HG02852 (cell line): ENCODE results near the gene PC.

Experiments used
- ATAC-seq: cut with Tn5 transposase; IDR thresholded peaks from one replicate; pipeline ENCODE4 v1.9.1; 2021; ENCODE audit warnings: mild to moderate bottlenecking, moderate library complexity; ENCODE audit not compliant: unreplicated experiment

The PC gene

DNA sequence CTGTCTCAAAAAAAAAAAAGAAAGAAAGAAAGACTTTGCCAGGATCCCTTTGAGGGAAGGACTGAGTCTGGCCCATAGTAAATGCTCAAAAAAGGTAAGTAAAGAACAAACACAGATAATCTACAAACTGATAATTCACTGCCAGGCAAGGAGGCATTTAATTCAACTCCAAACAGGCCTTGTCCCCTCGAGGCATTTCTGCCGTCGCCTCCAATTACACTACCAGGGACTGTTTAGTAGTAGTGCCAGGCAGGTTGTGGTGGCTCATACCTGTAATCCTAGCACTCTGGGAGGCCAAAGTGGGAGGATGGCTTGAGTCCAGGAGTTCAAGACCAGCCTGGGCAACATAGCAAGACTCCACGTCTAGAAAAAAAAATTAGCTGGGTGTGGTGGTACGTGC is 43.7 kb downstream of the PC start:
- no peak for ATAC-seq

DNA sequence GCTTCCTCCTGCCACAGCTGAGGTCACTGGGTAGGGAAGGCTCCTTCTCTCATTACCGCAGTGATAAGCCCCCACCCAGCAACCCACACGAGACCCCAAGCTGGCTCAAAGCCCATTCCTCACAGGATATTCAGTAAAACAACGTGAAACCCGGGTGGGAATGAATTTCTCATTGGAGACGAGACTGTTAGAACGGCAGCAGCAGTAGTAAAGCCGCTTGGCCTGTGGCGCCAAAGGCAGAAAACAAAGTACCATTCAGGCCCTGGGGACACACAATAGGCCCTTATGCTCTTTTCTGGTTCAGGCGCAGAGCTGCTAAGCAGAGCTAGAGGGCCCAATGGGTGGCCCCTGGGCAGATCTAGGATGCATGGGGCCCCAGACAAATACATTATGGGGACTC is 45.3 kb downstream of the PC start:
- no peak for ATAC-seq

DNA sequence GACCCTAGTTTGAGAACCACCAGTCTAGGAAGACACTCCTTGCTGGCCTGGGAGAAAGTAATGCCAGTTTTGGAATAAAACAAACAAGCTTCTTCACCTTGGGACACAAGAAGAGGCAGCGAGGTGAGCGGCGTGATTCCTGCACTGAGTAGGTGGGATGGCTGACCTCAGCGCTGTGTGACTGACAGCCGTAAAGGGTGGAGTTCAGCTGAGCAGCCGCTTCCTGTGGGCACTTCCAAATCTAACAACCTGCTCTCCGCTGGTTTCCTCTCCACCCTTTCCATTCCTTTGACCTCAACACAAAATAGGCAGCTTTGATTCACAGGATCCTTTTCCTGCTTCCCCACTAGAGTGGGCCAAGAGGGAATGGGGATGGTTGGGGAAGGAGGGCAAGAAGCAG is 45.8 kb downstream of the PC start:
- ATAC-seq: no peak

DNA sequence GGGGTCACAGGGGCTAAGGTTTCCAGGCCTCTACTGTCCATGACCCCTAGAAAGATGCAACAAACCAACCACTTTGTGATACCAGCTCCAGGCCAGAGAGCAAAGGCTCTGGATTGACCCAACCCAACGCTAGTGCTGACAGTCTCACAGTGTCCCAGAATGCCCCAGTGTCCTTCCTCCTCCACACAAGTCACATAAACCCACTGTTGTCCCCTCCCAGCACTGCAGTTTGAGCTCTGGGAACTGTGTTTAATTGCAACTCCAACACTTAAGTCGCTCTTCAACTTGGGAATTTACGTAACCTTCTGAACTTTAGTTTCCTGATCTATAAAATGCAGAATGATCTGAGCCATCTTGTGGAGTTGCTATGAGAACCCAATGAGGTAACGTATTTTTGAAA is 47.5 kb downstream of the PC start:
- no peak for ATAC-seq

DNA sequence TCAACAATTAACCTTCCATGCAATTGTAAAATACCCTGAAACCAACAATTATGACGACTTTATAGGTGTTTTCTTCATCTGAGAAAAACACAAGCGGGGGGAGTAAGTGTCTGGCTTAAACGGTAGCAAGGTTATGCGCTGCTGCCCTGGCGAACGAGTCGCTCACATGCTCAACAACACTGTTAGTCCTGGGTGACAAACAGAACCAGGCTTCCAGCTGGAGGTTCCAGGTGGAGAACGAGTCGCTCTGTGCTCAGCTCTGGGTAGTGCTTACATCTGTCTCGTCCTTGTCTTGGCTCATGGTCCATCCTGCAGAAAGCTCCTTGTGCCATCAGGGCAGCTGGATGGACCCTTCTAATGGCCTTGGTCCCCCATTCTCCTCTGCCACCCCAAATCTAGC is 48.2 kb downstream of the PC start:
- ATAC-seq: no peak

DNA sequence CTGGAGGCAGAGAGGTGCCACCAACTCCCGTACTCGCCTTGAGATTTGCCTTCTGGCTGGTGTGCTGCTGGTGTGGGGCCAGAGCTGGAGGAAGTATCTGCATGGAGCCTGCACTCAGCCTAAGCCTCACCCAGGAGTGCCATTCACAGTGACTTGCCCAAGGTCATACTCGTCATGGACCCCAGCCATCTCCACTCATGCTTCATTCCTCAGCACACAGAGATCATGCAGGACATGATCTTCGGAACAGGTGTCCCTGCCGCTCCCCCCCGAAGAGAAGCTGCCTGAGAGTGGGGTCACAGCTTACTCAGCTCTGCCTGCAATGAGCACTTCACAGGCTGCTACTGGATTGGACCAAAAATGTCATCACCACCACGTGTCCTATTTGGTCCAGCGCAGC is 49.0 kb downstream of the PC start:
- ATAC-seq: no peak

DNA sequence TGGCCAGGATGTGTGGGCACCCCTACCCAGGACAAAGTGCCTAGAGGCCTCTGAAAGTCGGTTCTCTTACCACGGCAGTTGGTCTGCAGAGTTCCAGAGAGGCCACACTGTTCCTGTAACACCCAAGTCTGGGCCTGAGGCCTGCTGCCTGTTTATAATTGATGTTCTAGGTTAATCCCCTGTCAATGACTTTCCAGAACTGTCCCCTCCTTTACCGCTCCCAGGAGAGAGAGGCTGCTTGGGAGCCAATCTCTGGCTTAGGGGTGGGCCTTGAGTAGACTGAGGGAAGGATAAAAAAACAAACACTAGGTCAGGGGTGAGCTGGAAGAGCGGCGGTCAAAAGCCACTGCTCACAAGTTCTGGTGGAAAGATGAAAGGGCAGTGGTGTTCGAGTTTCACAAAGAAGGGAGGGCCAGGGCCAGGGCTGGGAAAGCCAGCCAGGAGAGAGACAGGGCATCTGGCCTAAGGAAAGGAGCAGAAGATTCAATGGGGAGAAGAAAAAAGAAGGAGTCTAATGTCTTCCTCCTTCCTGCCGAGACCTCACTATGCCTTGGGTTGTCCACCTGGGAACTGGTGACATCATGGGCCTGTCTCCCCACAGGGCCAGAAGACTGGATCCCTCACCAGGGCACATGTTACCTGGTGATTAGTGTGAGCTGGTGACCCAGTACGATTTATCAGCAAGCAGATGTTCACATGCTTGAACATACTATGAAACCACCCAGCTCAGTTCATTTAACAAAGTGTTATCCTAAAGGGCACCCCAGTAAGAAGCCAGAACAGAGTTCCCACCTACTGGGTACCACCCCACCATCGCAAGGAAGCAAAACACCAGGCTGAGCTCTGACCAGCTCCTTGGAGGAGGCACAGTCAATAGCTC is 50.2 kb downstream of the PC start:
- no peak for ATAC-seq

DNA sequence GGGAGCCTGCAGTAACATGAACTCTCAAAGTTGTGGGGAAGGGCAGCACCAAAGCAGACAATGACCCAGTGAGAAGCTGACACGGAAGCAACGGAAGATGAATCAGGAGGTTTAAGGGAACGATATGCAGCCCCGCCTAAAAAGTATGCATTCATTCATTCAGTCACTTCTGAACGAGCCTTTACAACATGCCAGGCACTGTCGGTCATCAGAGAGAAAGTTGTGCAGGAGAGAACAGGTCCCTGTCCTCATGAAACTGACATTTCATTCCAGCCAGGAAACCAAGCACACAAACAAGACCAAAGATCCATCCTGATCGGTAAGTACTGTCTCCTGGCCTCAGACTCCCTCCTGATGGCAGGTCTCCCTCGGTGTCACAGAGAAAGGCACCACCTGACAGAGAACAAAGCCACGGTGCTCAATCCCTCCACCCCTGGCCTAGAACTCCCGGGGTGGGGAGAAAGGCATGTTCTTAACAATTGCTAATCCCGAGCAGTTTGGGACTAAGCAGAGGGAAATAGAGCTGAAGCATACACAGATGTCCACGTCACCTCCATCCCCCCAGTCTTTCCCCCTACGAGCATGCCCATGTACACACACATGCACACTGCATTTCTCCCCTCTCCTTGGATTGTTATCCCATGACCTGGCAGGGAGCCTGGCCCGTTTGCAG is 52.0 kb downstream of the PC start:
- ATAC-seq: no peak

DNA sequence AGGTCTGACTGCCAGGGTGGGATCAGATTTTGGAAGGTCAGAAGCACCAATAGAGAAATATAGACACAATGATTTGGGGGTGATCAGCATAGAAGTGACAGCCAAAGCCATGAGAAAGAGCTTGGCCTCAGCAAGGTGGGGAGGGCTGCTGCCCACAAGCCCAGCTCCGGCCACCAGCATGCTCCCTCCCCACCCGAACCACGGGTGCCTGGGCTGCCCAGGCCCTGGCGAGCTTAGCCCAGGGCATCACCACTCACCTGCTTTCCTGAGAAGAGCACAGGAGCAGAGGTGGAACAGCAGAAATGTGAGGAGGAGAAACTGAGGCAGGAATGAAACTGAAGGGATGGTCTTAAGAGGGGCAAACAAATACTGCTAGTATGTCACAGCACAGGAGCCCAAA is 52.6 kb downstream of the PC start:
- no peak for ATAC-seq

DNA sequence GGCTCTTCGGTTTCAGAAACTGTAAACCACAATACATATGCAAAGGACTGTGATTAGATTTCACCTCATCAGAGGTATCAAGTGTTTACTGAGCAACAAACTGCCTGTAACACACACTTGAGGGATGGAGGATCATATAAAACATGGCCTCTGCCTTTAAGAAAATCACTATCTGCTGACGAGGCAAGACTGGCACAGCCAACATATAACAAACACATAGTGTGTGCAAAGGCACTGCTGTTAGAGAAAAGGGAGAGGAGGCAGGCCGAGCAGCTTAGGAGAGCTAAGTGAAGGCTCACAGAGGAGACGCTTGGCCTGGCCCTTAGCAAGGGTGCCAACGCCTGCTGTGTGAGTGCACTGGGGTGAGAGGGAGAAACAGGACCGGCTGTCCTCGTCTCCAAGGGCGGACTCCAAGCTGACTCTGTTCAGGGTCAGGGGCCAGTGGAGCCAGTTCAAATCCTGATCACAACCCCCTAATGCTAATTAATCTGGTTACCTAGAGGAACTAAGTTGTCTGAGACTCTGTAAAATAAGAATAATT is 53.1 kb downstream of the PC start:
- ATAC-seq: no peak

DNA sequence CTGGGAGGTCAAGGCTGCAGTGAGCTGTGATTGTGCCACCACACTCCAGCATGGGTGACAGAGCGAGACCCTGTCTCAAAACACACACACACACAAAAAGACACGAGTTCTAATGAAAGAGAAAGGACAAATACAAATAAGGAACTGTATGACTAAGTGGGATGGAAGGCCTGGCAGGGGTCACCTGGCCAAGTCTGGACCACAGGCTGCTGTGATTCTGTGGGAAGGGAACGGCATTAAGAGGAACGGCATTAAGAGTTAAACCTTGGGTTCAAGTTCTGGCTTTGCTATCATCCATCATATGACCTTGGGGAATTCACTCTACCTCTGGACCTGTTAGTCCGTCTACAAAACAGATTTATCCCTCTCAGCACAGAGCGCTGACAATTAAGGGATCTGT is 53.6 kb downstream of the PC start:
- ATAC-seq: no peak

DNA sequence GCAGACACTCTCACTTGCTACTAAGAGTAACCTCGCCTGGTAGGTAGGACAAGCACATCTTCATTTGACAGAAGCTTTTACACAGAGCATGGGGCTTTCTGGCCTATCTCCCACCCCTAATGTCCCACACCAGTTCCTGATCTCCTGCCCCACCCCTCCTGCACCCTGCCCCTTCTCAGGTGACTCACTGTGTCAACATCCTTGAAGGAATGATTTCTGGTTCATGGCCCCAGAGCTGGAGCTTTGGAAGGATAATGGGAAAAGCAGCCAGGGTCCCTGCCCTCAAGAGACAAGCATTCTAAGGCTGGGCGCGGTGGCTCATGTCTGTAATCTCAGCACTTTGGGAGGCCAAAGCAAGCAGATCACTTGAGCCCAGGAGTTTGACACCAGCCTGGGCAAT is 54.1 kb downstream of the PC start:
- no peak for ATAC-seq

DNA sequence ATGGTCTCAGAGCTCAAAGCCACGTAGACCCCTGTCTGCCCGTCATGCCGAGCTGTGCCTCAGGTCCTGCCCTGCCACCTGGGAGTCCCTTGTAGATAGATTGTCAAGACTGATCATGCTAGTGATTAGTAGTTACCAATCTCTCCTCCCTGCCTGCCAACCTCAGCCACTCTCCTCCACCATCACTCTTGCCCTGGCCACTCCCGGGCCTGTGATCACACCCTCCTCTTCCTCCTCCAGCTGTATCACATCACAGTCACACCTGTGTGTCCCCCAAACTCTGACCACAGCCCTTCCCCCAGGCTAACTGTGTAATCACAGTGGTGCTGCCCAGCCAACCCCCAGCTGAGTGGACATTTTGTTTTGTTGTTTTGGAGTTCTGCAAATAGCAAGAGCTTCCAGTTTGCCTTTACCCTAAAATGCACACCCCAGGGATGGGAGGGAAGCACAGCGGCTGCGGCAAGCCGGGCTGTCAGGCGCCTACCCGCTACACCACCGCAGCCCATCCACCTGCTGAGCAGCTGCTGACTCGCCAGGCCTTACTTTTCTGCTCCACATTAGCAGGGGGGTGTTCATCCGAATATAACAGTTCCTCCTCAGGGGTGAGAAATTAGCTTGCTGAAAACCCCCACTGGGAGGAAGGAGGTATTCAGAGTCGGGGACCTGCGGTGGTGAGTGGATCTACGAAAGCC is 55.6 kb downstream of the PC start:
- no peak for ATAC-seq

DNA sequence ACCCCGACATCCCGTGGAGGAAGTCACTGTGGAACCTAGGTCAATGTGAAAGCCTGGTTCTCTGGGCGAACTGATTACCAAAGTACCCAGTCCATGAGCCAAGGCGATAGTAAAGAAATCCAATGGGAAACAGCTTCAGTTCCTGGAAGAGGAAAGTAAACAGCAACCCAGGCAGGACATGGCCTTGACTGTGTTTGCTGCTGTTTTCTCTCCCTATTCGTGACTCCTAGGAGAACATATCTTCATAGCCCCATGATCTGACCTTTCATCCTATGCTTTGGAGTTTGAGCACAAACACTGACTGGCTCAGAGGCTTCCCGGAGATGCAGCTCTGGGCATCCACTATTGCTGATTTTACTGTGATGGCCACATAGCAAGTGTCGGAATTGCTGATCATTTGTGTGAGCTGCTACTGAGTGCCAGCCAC is 56.2 kb downstream of the PC start:
- ATAC-seq: no peak

DNA sequence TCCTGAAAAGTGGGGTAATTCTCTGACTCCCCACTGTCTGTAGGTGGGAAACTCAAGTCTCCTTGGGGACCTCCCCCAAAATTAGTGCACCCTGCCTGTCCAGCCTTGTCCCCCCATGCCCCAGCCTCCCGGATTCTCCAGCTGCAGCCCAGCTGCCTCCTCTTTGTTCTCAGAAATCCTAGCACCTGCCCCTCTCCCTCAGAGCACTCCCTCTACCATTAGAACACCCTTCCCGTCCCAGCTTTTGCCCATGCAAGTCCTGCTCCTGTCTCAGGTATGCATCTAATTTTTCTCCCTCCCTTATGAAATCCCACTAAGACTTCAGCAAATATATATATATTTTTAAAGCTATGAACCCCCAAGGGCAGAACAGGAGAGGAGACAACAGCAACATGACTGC is 64.0 kb downstream of the PC start:
- ATAC-seq: no peak

DNA sequence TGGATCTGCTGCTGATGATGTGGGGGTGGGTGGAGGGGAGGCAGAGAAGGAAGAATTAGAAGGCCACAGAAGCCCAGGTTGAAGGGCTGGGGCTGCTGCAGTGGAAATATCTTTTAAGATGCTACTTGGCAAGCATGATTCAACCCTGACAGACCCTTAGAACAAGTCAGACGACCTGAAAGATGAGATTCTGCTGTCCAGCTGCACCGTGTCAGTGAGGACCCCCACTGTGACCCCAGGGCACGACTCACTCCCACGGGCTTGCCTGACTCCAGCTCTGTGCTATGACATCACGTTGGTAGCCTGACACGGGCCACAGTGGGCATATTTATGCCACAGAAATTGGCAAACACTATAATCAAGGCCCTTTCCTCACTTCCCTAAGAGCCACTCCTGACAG is 65.3 kb downstream of the PC start:
- ATAC-seq: no peak

DNA sequence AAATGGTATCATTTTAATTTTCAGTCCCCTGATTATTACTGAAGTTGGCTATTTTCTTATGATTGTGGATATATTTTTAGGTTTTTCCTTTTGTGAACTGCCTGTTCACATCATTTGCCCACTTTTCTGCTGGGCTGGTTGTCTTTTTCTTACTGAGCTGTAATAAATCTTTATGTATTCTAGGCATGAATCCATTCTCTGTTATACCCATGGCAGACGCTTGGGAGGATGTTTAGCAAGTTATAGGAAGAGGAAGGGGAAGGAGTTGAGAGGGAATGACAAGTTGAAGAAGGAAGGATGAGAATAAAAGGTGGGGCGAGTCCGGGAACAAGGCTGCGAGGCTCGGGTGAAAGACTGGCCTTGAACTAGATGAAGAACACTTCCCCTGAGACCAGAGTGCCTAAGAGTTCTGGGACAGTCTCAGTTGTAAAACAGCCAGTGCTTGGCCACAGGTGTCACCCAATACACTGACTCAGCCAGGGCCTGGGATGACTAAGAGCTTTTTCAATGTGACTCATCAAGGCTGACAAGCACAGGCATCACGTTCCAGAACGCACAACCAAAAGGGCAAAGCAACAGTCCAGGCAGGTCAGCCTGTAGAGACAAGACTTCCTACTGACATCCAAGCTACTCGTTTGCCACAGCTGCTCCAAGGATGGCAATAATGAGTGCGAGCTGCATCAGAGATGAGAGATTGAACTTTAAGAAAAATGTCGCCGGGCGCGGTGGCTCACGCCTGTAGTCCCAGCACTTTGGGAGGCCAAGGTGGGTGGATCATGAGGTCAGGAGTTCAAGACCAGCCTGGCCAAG is 66.1 kb downstream of the PC start:
- peak; percentile 95 for ATAC-seq

DNA sequence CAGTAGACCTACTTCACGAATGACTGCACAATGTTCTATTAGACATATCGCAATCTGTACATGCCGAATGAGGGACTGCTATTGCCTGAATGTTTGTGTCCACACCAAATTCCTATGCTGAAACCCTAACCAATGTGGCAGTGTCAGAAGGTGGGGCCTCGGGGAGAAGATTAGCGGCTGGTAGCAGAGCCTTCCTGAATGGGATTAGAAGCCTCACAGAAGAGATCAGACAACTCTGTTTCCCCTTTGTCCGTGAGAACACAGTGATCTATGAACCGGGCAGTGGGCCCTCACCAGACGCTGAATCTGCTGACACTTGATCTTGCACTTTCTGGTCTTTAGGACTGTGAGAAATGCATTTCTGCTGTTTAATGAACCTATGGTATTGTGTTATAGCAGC is 68.2 kb downstream of the PC start:
- no peak for ATAC-seq

DNA sequence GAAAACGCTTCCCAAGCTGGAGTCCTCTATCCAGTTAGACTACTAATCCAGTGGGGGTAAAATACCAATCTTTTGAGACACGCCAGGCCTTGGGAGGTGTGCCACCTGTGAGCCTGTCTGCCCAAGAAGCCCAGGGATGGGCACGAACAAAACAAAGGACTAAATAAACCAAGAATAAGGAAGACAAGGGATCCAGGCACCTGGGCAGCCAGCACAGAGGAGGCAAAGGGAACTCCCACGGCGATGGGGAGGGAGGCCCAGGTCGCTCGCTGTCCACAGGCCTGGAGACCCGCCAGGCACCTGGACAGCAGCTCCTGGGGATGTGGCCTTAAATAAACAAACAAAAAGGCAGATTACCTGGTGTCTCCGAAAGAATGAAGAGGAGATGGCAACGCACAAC is 69.9 kb downstream of the PC start:
- no peak for ATAC-seq

DNA sequence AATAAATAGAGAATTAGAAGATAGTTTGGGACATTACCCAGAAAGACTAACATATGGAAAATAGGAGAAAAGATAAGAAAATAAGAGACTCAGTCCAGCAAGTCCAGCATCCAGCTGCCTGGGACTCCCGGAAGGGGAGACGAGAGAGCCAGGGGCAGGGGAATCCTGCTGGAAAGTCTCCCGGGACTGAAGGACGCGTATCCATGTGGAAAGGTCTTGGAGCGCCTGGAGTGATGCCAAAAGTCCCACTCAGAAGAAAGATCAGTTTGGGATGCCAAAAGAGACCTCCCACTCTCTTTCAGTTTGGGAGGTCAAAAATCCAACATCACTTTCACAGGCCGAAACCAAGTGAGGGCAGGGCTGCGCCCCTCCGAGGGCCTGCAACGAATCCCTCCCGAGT is 70.7 kb downstream of the PC start:
- no peak for ATAC-seq

DNA sequence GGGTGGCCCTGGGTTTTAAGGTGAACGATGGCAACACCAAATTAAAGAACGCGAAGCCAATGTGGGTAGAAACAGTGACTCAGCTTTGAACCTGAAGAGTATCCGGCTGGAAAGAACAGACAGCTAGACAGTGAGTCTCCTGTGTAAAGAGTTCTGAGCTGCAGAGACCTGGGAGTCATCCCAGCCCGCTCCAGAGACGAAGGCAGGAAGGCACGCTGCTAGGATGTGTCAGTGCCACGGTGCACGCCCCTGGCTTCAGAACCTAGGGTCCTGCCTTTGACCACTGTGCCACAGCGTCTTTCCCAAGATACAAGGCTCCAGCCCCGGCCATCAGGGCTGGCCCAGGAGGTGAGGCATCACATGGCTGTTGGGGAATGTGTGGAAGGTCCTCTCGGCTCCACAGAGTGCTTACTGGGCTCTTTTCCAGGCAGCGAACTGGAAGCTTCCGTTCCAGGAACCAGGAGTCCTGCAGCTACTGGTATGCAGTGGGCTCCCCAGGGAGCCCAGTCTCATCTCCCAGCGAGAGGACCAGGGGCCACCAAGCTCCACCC is 71.4 kb downstream of the PC start:
- no peak for ATAC-seq
